Neural progenitor cell (in vitro differentiated cells): ENCODE data around the gene WWOX.

ENCODE experiments used
- CTCF ChIP-seq: fragments of 200-600 bp; sonication (generic); IDR thresholded peaks from 2 replicates; pipeline ENCODE4 v1.5.1; 2017; ENCODE audit warnings: antibody characterized with exemption, mild to moderate bottlenecking
- EZH2phosphoT487 ChIP-seq: fragments of 200-600 bp; sonication (generic); IDR thresholded peaks from 2 replicates; pipeline ENCODE4 v1.6.1; 2017; ENCODE audit warnings: antibody characterized with exemption

DNA sequence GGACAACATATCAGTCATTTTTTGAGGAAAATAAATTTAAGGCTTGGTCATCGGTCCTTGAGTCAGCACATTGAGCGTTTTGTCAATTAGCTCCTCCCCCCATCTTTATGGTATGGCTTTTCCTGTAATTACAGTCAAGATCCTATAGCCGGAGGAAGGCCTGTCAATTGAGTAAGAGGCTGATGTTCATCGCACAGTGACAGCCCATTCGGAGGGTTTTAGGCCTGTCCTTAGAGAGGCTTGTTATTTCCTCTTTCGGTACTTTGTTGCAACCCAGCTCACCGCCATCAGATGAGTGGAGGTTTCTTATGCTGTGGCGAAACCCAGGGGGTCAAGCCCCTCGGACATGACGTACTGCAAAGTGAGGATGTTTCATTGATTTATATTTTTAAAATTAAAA is 395.2 kb downstream of the WWOX start:
- TF ChIP-seq CTCF (no peak), EZH2phosphoT487 (no peak)
